Measurements from ENCODE around the gene TRIM74.
"Not testable (repeated sequence)": the region's sequence is repeated elsewhere in the genome, so short reads cannot be mapped to it uniquely, and the experiment has no call there.

The TRIM74 gene

DNA sequence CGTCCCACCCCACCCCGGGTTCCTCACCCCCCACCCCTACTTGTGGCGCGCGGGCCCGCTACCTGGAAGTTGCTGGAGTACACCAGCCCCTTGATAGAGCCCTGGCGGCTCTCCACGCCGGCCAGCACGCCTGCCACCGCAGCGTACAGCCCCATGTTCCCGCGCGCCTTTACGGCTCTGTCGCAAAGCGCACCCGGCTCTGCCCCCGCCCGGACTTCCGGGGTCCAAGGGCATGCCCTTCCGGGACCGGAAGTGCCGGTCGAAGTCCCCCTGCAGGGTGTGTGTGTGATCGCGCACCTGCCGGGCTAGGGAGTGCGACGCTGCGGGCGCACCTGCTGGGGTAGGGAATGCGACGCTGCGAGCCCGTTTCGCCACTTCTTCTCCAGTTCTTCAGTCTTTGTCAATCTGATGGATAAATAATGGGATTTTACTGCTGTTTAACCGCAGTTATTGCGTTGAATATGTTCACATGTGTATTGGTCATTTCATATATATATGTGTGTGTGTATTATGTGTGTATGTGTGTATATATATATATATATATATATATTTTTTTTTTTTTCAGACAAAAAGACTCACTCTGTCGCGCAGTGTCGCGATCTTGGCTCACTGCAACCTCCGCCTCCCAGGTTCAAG lies 14.6 kb downstream of the TRIM74 start:
- not testable (repeated sequence) for DNase-seq

DNA sequence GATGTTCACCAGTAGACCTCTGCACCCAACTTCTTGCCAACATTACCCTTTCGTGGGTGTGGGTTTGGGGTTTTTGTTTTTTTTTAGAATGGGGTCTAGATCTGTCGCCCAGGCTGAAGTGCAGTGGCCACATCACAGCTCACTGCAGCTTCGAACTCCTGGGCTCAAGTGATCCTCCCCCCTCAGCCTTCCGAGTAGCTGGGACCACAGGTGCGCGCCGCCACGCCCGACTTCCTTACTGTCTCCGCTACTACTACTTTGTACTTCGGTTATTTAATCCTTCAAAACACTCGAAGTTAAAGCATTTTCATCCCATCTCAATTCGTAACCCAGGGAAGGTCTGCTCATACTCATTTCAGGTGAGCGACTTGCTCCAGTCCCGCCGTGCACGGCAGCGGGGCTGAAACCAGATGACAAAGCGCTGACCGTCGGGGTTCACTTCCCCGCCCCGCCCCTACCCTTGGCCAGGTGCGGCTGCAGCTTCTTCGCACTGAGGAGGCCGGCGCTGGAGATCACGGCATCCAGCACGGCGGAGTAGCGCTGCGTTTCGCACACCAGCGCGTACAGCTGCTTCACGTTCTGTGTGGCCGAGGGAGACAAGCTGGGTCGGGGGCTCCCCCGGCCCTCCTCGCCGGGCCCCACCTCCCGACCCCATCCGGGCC lies 15.2 kb downstream of the TRIM74 start:
- DNase-seq, result not testable (repeated sequence)

DNA sequence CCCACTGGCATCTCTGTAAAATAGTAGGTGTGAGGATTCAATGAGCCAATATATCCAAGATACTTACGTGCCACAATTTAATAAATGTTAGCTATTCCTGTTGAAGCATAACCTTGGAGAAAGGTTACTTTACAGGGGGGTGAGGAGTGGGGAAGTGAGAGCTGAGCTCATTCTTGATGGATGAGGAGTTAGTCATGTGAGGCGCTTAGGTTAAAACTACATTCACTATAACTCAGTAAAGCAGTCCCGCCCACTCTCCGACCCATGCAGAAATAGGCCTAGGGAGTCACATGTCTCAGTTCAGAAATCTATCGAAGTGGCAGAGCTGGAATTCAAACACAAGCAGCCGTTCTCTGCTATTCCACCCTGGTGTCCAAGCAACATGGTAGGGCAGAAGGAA lies 18.8 kb downstream of the TRIM74 start:
- not testable (repeated sequence) for DNase-seq

DNA sequence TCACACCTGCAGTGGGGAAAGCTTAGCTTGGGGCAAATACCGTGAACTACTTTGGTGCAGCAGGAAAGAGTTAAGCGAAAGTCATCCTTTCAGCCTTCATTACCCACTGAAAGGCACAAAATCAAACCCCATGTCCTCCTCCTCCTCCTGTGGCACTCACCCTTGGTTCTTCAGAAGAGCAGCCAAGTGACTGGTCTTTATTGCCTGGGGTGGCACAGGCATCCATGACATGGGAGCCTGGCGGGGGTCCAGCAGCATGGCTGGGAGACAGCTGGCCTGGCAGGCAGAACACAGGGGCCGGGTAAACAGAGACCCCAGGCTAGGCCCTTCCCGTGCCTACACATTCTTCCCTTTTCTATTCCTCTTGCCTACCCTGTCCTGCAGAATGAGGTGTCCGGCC lies 19.6 kb downstream of the TRIM74 start:
- peak; percentile 41 for DNase-seq

DNA sequence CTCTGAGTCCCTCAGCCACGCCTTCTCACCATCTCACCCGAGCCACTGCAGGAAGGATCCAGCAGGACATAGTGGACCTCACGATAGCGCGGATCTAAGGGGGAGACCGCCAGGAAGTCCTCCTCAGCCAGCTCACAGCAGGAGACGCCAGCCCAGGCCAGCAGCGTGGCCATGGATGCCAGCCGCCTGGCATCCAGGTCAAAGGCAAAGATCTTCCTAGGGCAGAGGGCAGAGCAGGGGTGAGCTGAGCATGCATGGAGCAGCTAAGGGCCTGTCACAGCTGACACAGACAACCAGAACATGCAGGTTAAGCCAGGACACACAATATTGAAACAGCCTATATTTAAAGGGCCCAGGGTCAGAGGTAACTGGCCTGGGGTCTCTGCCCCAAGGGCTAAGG lies 20.0 kb downstream of the TRIM74 start:
- not testable (repeated sequence) for DNase-seq

DNA sequence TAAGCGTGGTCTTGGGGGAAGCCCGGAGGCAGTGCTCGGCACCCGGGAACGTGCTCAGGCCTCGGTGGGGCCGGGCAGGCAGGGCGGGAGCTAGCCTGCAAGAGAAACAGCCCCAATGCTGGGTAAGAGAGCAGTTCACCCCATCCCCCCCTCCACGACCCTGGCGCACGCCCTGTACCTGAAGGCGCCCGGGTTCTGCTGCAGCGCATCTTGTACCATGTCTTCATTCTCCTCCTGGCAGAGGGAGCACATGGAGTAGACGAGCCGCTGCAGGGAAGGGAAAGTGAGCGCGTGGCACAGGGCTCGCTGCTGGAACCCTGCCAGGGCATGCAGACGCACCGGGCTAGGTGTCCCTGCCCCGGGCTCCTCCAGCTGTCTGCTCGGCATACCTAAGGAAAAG lies 20.6 kb downstream of the TRIM74 start:
- DNase-seq, result not testable (repeated sequence)

DNA sequence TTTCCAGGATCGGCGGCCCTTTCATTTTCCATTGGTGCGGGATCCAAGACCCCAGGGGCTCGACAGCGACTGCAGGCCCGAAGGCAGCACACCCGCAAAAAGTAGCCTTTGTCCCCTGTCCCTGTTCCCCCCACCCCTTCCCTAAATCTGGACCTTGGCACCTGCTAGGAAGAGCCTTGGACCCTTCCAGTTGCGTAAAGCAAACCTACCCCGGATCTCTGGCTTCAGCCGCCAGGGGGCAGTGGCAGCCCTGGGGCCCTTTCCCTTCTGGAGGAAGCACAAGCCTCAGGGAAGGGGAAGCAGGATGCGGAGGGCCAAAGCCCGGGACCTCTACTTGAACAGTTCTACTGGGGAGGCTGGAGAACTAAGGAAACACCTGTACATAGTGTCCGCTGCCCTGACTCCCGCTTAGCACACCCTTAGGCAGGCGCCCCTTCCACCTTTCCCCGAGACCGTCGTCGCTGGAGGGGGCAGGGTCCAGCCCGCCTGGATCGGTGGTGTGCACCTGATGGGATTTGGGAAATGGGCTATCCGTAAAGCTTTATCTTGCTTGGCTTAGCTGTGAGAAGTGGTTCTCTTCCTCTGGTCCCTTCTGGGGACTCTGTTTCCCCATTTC lies 23.0 kb downstream of the TRIM74 start:
- DNase-seq, result not testable (repeated sequence)

DNA sequence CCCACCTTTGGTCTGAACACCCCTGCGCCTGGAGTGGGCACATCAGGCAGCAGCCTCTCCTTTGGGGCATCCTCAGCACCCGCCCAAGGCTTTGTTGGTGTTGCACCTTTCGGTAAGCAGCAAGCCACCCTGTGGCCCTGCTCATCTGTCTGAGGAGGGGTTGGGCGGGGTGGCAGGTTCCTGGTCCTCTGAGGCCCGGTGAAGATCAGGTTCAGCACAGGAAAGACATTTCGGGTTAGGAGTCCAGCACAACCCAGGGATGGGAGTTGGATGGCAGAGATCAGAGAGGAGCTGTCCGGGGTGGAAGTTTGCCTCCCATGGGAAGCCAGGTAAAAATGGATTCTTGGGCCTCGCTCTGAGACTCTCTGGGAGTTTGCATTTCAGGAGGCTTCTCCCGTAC lies 23.7 kb downstream of the TRIM74 start:
- DNase-seq, result not testable (repeated sequence)

DNA sequence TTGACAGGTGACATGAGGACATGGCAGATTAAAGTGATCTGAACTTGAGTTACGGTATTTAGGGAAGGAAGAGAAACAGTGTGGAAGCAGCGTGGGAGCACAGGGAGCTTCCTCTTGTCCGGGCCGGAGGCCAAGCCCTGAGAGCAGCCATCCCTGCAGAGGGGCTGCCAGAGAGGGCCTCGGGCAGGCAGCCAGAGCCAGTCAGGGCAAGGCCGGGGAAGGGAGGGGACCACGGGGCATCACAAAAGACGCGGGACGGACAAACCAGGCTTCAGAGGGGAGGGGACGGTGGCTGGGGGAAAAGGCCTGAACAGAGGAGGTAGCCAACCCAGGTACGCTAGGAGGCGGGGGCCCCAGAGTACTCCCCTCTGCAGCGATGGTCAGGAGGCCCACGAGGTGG lies 24.3 kb downstream of the TRIM74 start:
- not testable (repeated sequence) for DNase-seq

DNA sequence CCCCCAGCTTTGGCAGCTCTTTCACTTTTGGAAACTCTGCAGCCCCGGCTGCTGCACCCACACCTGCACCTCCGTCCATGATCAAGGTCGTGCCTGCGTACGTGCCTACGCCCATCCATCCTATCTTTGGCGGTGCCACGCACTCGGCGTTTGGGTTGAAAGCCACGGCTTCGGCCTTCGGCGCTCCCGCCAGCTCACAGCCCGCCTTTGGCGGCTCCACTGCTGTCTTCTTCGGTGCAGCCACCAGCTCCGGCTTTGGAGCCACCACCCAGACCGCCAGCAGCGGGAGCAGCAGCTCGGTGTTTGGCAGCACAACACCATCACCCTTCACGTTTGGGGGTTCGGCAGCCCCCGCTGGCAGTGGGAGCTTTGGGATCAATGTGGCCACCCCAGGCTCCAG lies 26.3 kb downstream of the TRIM74 start:
- not testable (repeated sequence) for DNase-seq

DNA sequence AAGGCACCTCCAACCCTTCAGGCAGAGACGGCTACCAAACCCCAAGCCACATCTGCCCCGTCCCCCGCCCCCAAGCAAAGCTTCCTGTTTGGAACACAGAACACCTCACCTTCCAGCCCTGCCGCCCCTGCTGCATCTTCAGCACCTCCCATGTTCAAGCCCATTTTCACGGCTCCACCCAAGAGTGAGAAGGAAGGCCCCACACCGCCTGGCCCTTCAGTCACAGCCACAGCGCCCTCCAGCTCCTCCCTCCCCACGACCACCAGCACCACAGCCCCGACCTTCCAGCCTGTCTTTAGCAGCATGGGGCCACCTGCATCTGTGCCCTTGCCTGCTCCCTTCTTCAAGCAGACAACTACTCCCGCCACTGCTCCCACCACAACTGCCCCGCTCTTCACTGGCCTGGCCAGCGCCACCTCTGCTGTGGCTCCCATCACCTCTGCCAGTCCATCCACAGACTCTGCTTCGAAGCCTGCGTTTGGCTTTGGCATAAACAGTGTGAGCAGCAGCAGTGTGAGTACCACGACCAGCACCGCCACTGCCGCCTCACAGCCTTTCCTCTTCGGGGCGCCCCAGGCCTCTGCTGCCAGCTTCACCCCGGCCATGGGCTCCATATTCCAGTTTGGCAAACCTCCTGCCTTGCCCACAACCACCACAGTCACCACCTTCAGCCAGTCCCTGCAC lies 27.1 kb downstream of the TRIM74 start:
- DNase-seq, result not testable (repeated sequence)

DNA sequence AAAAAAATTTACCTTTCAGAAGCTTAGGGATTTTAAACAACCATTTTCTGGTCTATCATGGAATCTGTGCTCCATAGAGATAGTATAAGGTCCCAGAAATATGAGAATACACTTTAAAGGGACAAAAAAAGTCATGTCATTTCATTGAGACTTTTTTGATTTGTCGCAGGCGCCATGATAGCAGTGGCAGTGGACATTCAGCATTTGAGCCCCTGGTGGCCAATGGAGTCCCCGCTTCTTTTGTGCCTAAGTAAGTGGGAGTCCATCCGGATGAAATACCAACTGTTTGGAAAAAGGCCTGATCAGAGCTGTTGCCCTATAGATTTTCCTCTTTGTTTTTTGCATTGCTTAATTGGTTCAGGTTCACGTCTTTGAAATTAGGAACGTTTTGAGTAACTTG lies 41.0 kb downstream of the TRIM74 start:
- not testable (repeated sequence) for DNase-seq

DNA sequence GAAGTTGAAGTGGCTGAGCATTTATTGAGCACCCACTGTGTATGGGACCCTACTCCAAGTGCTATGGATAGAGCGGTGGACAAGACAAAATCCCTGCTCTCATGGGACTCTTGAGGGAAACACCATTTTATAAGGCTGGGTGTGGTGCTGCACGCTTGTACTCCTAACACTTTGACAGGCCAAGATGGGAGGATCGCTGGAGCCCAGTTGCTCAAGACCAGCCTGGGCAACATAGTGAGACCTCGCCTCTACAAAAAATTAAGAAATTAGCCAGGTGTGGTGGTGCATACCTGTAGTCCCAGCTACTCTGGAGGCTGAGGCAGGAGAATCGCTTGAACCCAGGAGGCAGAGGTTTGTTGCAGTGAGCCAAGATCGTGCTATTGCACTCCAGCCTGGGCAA lies 41.5 kb downstream of the TRIM74 start:
- DNase-seq, result not testable (repeated sequence)

DNA sequence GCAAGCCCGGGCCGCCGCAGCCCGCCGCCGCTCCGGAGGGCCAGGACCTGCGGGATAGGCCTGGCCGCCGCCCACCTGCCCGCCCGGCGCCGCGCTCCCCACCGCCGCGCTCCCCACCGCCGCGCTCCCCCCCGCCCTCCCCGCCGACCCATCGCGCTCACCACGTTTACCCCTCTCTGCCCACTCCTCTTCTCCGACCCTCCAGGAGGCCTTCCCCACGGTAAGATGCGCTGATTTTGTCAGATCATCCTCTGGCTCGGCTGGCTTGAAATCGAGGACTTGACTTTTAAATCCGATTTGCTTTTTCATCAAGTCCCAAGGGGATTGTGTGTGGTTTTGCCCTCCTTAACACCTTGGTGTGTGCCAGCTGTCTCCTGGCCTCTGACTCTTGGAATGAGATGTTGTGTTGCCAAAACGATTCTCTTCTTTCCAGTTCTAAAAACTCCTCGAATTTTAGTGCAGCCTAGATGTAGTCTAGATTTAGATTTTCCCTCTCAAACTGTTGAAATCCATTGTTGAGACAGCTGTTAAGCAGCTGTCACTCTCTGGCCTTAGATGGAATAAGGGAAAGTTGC lies 43.6 kb downstream of the TRIM74 start:
- DNase-seq, result no peak

DNA sequence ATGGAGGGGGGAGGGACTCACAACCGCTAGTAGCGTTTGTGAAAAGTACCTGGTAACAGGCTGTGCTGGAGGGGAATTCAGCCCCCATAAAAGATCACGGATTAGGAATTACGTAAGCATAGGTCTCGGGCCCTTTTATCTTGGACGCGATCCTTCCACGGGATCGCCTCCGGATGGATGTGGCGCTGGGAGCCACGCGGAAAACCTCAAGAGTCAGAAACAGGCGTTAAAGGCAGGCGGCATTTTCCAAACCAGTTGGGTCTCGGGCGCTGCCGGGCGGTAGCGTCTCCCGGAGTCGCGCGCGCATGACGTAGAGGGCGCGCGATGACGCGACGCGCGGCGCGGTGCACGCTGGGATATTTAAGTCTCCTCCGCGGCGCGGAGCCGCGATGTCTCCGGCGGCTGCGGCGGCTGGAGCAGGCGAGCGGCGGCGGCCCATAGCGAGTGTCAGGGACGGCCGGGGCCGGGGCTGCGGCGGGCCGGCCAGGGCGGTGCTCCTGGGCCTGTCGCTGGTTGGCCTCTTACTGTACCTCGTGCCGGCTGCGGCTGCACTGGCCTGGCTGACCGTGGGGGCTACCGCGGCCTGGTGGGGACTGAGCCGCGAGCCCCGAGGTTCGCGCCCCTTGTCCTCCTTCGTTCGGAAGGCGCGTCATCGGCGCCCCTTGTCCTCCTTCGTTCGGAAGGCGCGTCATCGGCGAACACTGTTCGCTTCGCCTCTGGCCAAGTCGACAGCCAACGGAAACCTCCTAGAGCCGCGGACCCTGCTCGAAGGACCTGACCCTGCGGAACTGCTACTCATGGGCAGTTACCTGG lies 44.3 kb downstream of the TRIM74 start, which contains the start of gene POM121:
TSS of gene POM121 (plus strand) at position 363 of the 813 bp plus-strand sequence. CDS start at position 390, 27 bp downstream.
- peak; percentile 62 for DNase-seq

DNA sequence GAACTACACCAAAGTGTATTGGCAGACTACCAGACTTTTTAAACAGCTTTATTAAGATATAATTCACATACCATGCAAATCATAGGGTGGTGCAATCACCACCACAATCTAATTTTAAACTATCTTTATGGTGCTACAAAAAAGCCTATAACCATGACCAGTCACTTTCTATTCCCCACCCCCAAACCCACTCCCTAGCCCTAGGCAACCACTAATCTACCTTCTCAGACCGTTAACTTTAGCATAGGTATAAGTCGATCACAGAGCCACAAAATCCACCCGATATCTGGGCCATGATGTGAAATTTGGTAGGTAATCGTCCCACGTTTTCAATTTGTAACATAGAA lies 44.9 kb downstream of the TRIM74 start:
- DNase-seq, result no peak

DNA sequence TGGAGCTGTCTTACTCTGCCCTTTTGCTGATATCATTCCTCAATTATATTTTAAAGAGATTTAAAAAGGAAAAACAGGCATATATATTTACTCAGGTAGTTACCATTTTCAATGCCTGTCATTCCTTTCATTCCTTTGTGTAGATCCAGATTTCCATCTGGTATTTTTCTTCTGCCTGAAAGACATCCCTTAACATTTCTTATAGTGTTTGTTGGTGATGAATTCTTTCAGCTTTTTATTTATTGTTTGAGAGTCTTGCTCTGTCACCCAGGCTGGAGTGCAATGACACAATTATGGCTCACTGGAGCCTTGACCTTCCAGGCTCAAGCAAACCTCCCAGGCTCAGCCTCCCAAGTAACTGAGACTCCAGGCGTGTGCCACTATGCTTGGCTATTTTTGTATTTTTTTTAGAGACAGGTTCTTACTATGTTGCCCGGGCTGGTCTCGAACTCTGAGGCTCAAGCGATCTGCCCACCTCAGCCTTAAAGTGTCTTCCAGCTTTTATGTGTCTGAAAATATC lies 50.0 kb downstream of the TRIM74 start:
- no peak for DNase-seq

DNA sequence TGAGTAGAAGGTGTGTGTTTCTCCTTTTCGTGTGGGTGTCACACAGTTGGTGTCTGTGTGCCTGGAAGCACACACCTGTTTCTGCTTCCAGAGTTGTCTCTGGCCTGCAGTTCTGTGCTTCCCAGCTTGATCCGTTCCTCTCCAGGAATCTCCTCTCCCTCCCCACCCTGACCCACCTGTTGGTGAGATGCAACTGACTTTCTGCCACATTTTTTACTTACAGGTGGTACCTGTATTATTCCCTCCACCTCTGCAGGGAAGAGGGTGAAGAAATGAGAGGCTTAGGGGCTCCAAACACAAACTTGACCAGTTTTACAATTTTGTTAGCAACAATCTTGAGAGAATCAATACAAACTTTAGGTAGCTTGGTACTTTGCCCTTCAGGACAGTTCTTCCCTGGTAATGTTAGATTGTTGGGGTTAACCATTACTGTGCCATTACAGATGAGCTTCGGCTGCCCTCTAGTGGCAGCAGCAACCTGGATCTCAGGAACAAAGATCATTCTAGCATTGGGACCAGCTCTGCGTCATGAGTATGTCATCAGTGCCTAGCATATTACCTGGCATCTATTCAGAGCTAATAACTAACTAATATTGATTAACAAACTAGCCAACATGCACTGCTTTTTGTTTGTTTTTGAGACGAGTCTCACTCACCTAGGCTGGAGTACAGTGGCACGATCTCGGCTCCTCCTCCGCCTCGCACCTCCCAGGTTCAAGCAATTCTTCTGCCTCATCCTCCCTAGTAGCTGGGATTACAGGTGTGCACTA lies 54.3 kb downstream of the TRIM74 start:
- peak; percentile 27 for DNase-seq

DNA sequence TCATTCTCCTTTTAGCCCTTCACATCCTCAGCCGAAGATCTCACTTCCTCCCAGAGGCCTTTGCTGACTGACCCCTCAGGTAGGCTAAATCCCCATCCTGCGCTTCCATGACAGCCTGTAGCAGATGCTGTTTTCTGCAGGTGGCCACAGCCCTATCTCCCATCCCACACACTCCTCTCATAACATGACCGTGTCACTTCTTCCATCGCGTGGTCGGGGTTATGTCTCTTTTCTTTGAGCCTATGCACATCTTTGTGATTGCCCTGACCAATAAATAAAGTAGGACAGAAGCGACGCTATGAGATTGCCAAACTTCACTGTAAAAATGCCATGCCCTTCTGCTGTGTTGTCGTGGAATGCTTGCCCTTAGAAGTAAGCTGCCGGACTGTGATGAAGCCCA lies 55.5 kb downstream of the TRIM74 start:
- DNase-seq, result not testable (repeated sequence)

DNA sequence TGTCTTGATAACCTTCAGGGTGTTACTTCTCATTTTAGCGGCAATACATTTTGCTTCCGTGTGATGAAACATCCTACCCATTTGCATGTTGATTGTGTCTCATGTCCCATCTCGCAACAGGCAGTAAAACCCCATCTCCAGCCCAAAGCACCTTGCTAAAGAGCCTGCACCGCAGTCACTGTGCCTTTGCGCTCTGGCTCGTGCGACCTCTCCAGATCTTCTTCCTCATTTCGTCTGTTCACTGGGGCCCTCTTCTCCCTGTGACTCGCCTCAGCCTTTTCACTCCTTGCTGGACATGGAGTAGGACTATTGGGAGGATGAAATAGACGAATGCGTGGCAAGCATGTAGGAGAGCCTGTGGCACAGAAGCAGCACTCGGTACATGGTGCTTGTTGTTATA lies 57.9 kb downstream of the TRIM74 start:
- not testable (repeated sequence) for DNase-seq
